ENCODE data around the gene TBC1D5.
"Not testable (repeated sequence)": the region's sequence is repeated elsewhere in the genome, so short reads cannot be mapped to it uniquely, and the experiment has no call there.

The TBC1D5 gene

GRCh38 chr3:17742102-17742879 lies at the start of gene TBC1D5:
TBC1D5 (minus strand) TSS chr3:17742631; CDS start chr3:17508570, 234,061 bp downstream.
- peak; percentile 96 for DNase-seq

- no peak for DNase-seq
These were observed 41.0 kb upstream of the TBC1D5 start for GRCh38 chr3:17783426-17783825.

GRCh38 chr3:17782751-17783150 lies 40.3 kb upstream of the TBC1D5 start:
- DNase-seq = no peak

- not testable (repeated sequence) for DNase-seq
These were observed 37.9 kb upstream of the TBC1D5 start for GRCh38 chr3:17780369-17780768.

GRCh38 chr3:17779304-17780250 lies 37.1 kb upstream of the TBC1D5 start:
- DNase-seq = not testable (repeated sequence)

GRCh38 chr3:17777326-17777725 lies 34.9 kb upstream of the TBC1D5 start:
- DNase-seq = not testable (repeated sequence)

- DNase-seq = peak; percentile 32
These were observed 32.6 kb upstream of the TBC1D5 start for GRCh38 chr3:17775073-17775472.

- DNase-seq = peak; percentile 64
These were observed 31.9 kb upstream of the TBC1D5 start for GRCh38 chr3:17774180-17774910.

- no peak for DNase-seq
These were observed 30.1 kb upstream of the TBC1D5 start for GRCh38 chr3:17772556-17772955.

- no peak for DNase-seq
These were observed 29.0 kb upstream of the TBC1D5 start for GRCh38 chr3:17771177-17772017.

- DNase-seq = no peak
These were observed 28.3 kb upstream of the TBC1D5 start for GRCh38 chr3:17770682-17771081.

GRCh38 chr3:17765819-17766472 lies 23.5 kb upstream of the TBC1D5 start:
- DNase-seq = no peak

- no peak for DNase-seq
These were observed 19.1 kb upstream of the TBC1D5 start for GRCh38 chr3:17761563-17761962.

- DNase-seq = no peak
These were observed 17.5 kb upstream of the TBC1D5 start for GRCh38 chr3:17759901-17760300.

GRCh38 chr3:17755836-17756235 lies 13.4 kb upstream of the TBC1D5 start:
- no peak for DNase-seq

- no peak for DNase-seq
These were observed 11.2 kb upstream of the TBC1D5 start for GRCh38 chr3:17753632-17753992.

GRCh38 chr3:17752876-17753631 lies 10.6 kb upstream of the TBC1D5 start:
- no peak for DNase-seq

GRCh38 chr3:17752436-17752835 lies 10.0 kb upstream of the TBC1D5 start:
- DNase-seq = no peak

GRCh38 chr3:17749705-17750293 lies 7.4 kb upstream of the TBC1D5 start:
- no peak for DNase-seq

GRCh38 chr3:17749281-17749680 lies 6.8 kb upstream of the TBC1D5 start:
- peak; percentile 8 for DNase-seq

GRCh38 chr3:17747890-17748247 lies 5.4 kb upstream of the TBC1D5 start:
- DNase-seq = no peak

All from stimulated activated CD4-positive, alpha-beta T cell treated with anti-CD3 and anti-CD28 coated beads, Interleukin-1b, Interleukin-23, amount 100 ng/mL, for 48 hours (primary cell).